ENCODE measurements around the gene C17orf67.
"Not testable (repeated sequence)": the region's sequence is repeated elsewhere in the genome, so short reads cannot be mapped to it uniquely, and the experiment has no call there.

The C17orf67 gene

GRCh38 chr17:56765449-56765848 lies 68.3 kb downstream of the C17orf67 start:
- TF ChIP-seq, protein P1, sequence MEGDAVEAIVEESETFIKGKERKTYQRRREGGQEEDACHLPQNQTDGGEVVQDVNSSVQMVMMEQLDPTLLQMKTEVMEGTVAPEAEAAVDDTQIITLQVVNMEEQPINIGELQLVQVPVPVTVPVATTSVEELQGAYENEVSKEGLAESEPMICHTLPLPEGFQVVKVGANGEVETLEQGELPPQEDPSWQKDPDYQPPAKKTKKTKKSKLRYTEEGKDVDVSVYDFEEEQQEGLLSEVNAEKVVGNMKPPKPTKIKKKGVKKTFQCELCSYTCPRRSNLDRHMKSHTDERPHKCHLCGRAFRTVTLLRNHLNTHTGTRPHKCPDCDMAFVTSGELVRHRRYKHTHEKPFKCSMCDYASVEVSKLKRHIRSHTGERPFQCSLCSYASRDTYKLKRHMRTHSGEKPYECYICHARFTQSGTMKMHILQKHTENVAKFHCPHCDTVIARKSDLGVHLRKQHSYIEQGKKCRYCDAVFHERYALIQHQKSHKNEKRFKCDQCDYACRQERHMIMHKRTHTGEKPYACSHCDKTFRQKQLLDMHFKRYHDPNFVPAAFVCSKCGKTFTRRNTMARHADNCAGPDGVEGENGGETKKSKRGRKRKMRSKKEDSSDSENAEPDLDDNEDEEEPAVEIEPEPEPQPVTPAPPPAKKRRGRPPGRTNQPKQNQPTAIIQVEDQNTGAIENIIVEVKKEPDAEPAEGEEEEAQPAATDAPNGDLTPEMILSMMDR (conservative IDR thresholded peaks at IDR 0.05; ENCODE audit: low read depth, low read length): no peak
- Histone ChIP-seq H3K36me3 (ENCODE audit: insufficient read depth) (no peaks in the 10 kb centered on the region), H3K4me1 (ENCODE audit: low read depth, poor library complexity, severe bottlenecking) (peaks cover 7% of the 10 kb centered on the region), H3K4me2 (no peak overlapping the region), H3K27me3 (ENCODE audit: insufficient read depth, low read depth) (peaks cover 40% of the 10 kb centered on the region; the same call in 1 of the 2 replicates), H3K79me2 (ENCODE audit: insufficient read depth, low read depth) (no peaks in the 10 kb centered on the region), H3K9ac (no peak overlapping the region), H2AFZ (ENCODE audit: low read depth) (no peak overlapping the region), H4K20me1 (ENCODE audit: insufficient read depth) (no peaks in the 10 kb centered on the region), H3K27ac (no peak overlapping the region), H3K4me3 (IDR thresholded peaks at IDR 0.05; ENCODE audit: insufficient read depth, low read depth, low read length) (no peak overlapping the region)

GRCh38 chr17:56762988-56763387 lies 70.7 kb downstream of the C17orf67 start:
- Histone ChIP-seq H3K79me2 (ENCODE audit: insufficient read depth, low read depth) (no peaks in the 10 kb centered on the region), H3K4me3 (IDR thresholded peaks at IDR 0.05; ENCODE audit: insufficient read depth, low read depth, low read length) (no peak overlapping the region), H3K27ac (no peak overlapping the region), H3K9ac (no peak overlapping the region), H3K4me2 (no peak overlapping the region), H3K36me3 (ENCODE audit: insufficient read depth) (no peaks in the 10 kb centered on the region), H4K20me1 (ENCODE audit: insufficient read depth) (no peaks in the 10 kb centered on the region), H3K4me1 (ENCODE audit: low read depth, poor library complexity, severe bottlenecking) (peaks cover 7% of the 10 kb centered on the region), H2AFZ (ENCODE audit: low read depth) (no peak overlapping the region), H3K27me3 (ENCODE audit: insufficient read depth, low read depth) (peaks cover 38% of the 10 kb centered on the region; the same call in 1 of the 2 replicates)
- TF ChIP-seq, protein P1 (conservative IDR thresholded peaks at IDR 0.05; ENCODE audit: low read depth, low read length): no peak

DNA sequence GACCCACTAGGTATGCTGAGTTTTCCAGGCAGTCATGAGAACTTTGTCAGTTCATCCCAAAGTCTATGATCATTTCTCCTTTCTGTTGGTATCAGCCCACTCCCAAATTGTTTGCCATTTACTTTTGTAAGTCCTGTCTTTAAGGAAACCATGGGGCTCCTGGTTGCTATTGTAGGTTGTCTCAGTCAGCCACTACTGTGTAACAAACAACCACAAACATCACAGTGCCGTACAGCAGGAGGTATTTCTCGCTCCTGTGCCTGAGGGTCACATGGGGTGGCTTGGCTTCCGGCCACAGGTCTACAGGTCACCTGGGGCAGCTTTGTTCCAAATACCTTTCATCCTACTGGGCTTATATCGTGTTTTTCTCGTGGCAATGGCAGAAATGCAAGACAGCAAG lies 71.6 kb downstream of the C17orf67 start:
- peaks cover 7% of the 10 kb centered on the region for H3K4me1 ChIP-seq (ENCODE audit: low read depth, poor library complexity, severe bottlenecking)
- H3K27me3 ChIP-seq (ENCODE audit: insufficient read depth, low read depth): peaks cover 30% of the 10 kb centered on the region; the same call in 1 of the 2 replicates
- TF ChIP-seq, protein P1 (conservative IDR thresholded peaks at IDR 0.05; ENCODE audit: low read depth, low read length): no peak
- no peak overlapping the region for H2AFZ ChIP-seq (ENCODE audit: low read depth)
- H3K4me3 ChIP-seq (IDR thresholded peaks at IDR 0.05; ENCODE audit: insufficient read depth, low read depth, low read length): no peak overlapping the region
- no peaks in the 10 kb centered on the region for H3K79me2 ChIP-seq (ENCODE audit: insufficient read depth, low read depth)
- H3K9ac ChIP-seq: no peak overlapping the region
- H3K27ac ChIP-seq: no peak overlapping the region
- H3K4me2 ChIP-seq: no peak overlapping the region
- no peaks in the 10 kb centered on the region for H3K36me3 ChIP-seq (ENCODE audit: insufficient read depth)
- no peaks in the 10 kb centered on the region for H4K20me1 ChIP-seq (ENCODE audit: insufficient read depth)

DNA sequence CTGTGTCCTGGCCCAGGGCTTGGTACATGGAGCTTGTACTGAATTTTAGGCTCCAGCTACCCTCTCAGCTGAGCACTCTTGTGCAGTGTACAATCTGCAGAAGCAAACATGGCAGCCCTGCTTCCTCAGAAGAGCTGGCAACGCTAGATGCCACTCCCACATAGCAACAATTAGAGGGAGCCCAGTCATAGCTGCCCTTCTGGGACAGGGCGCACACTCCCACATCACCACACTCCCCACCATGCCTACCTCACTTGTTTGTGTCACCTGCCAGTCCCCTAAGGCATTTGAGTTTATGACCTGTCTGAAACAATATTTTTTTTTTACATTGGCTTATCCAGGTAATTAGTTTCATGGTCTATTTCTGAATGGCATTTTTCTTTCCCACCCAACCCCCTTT lies 72.3 kb downstream of the C17orf67 start:
- Histone ChIP-seq H3K9ac (no peak overlapping the region), H3K79me2 (ENCODE audit: insufficient read depth, low read depth) (no peaks in the 10 kb centered on the region), H4K20me1 (ENCODE audit: insufficient read depth) (no peaks in the 10 kb centered on the region), H2AFZ (ENCODE audit: low read depth) (no peak overlapping the region), H3K27me3 (ENCODE audit: insufficient read depth, low read depth) (peaks cover 25% of the 10 kb centered on the region; the same call in 1 of the 2 replicates), H3K4me3 (IDR thresholded peaks at IDR 0.05; ENCODE audit: insufficient read depth, low read depth, low read length) (no peak overlapping the region), H3K36me3 (ENCODE audit: insufficient read depth) (no peaks in the 10 kb centered on the region), H3K27ac (no peak overlapping the region), H3K4me2 (no peak overlapping the region), H3K4me1 (ENCODE audit: low read depth, poor library complexity, severe bottlenecking) (peaks cover 7% of the 10 kb centered on the region)
- TF ChIP-seq, protein P1 (conservative IDR thresholded peaks at IDR 0.05; ENCODE audit: low read depth, low read length): no peak

GRCh38 chr17:56757611-56758010 lies 76.1 kb downstream of the C17orf67 start:
- H4K20me1 ChIP-seq (ENCODE audit: insufficient read depth); H3K4me1 ChIP-seq (ENCODE audit: low read depth, poor library complexity, severe bottlenecking); H3K27ac ChIP-seq; H3K36me3 ChIP-seq (ENCODE audit: insufficient read depth); H3K4me3 ChIP-seq (IDR thresholded peaks at IDR 0.05; ENCODE audit: insufficient read depth, low read depth, low read length); H3K27me3 ChIP-seq (ENCODE audit: insufficient read depth, low read depth); H3K9ac ChIP-seq; H3K79me2 ChIP-seq (ENCODE audit: insufficient read depth, low read depth); H3K4me2 ChIP-seq; H2AFZ ChIP-seq (ENCODE audit: low read depth): not testable (repeated sequence)
